Measurements from ENCODE around the gene HRK.
A peak's percentile ranks its signal among the peaks of the same experiment; 100 is the strongest.
"Not testable (repeated sequence)": the region's sequence is repeated elsewhere in the genome, so short reads cannot be mapped to it uniquely, and the experiment has no call there.

The HRK gene

GRCh38 chr12:116818948-116819832 is 62.1 kb downstream of the HRK start:
- DNase-seq (ENCODE audit: low read depth) = peak; percentile 70
- H3K4me3 ChIP-seq (ENCODE audit: low read length) = peak overlapping the region; percentile 94
- TF ChIP-seq, protein P1, sequence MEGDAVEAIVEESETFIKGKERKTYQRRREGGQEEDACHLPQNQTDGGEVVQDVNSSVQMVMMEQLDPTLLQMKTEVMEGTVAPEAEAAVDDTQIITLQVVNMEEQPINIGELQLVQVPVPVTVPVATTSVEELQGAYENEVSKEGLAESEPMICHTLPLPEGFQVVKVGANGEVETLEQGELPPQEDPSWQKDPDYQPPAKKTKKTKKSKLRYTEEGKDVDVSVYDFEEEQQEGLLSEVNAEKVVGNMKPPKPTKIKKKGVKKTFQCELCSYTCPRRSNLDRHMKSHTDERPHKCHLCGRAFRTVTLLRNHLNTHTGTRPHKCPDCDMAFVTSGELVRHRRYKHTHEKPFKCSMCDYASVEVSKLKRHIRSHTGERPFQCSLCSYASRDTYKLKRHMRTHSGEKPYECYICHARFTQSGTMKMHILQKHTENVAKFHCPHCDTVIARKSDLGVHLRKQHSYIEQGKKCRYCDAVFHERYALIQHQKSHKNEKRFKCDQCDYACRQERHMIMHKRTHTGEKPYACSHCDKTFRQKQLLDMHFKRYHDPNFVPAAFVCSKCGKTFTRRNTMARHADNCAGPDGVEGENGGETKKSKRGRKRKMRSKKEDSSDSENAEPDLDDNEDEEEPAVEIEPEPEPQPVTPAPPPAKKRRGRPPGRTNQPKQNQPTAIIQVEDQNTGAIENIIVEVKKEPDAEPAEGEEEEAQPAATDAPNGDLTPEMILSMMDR (conservative IDR thresholded peaks at IDR 0.05; ENCODE audit: low read depth, low read length) = no peak

DNA sequence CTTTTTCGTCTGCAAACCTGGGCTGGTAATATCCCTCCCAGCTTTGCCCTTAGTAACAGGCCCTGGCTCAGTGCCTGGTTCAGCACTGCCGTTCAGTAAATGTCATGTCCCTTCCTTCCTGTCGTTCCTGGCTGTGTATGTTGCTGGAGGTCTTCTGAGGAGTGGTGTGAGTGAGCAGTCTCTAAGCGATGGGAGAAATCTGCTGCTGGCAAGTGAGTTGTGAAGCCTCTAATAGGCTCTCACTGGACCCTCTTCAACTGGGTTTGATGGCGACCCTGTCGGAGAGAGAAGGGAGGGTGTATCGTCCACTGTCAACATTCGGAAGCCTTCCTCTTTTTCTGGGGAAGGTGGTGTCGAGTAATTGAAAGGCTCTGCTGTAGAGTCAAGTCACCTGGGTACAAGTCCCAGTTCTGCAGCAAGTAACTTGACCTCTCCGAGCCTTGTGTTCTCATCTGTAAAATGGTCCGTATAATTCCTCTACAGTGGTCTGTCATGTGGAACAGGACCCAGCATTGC is 62.8 kb downstream of the HRK start:
- H3K4me3 ChIP-seq (ENCODE audit: low read length) = peak overlapping the region; percentile 94
- no peak for DNase-seq (ENCODE audit: low read depth)
- TF ChIP-seq, protein P1 (conservative IDR thresholded peaks at IDR 0.05; ENCODE audit: low read depth, low read length) = no peak

DNA sequence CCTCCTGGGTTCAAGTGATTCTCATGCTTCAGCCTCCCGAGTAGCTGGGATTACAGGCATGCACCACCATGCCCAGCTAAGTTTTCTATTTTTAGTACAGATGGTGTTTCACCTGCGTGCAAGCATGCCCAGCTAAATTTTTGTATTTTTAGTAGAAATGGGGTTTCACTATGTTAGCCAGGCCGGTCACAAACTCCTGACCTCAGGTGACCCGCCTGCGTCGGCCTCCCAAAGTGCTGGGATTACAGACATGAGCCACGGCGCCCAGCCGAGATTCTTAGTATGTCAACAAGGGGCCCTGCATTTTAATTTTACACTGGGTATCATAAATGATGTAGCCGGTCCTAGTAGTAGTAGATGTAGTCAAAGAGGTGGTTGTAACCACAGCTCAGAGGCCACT is 66.5 kb downstream of the HRK start:
- not testable (repeated sequence) for DNase-seq (ENCODE audit: low read depth); H3K4me3 ChIP-seq (ENCODE audit: low read length)

- DNase-seq (ENCODE audit: low read depth) = no peak
- TF ChIP-seq, protein P1 (conservative IDR thresholded peaks at IDR 0.05; ENCODE audit: low read depth, low read length) = no peak
- no peak overlapping the region for H3K4me3 ChIP-seq (ENCODE audit: low read length)
Observed at GRCh38 chr12:116813271-116814041, 67.8 kb downstream of the HRK start.

- TF ChIP-seq, protein P1 (conservative IDR thresholded peaks at IDR 0.05; ENCODE audit: low read depth, low read length) = no peak
- DNase-seq (ENCODE audit: low read depth) = no peak
- H3K4me3 ChIP-seq (ENCODE audit: low read length) = no peak overlapping the region
Observed at GRCh38 chr12:116812238-116812637, 69.0 kb downstream of the HRK start.

DNA sequence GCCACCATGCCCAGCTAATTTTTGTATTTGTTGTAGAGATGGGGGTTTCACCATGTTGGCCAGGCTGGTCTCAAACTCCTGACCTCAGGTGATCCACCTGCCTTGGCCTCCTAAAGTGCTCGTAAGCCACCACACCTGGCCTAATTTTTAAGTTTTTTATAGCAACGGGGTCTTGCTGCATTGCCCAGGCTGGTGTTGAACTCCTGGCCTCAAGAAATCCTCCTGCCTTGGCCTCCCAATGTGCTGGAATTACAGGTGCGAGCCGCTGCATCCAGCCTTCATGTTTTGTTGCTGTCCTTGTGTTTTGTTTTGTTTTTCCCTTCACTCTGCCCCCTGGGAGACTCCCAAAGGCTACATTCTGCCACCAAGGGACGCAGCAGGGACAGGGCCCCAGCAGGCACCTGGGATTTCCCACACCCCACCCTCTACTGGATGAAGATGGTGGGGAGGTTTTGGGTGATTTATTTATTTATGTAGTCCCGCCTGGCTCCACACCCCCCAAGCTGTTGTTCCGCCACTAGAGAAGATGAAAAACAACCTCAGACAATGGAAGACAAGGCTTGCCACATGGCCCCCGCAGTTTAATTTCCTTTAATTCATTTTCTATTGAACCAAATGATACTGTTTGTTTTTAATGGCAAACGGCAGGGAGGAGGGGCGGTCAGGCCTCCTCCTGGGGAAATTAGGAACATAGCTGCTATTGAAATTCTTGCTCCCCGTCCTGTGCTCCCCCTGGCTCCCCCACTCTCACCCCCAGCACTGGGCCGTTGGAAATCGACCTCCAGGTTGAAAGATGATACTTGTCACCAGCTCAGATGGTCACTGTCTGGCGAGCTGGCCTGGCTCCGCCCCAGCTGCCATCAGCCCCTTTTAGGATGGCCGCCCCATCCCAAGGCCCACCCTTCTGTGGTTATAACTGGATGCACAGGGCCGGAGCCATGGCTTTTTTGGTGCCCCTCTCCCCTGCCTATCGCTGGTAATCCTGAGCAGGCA is 72.8 kb downstream of the HRK start:
- H3K4me3 ChIP-seq (ENCODE audit: low read length) = no peak overlapping the region
- no peak for DNase-seq (ENCODE audit: low read depth)
- TF ChIP-seq, protein P1 (conservative IDR thresholded peaks at IDR 0.05; ENCODE audit: low read depth, low read length) = no peak

Data from retinal pigment epithelial cell (primary cell).